Lower leg skin (tissue), 3 donors: ENCODE measurements around the gene IL17RC.

Experiments used
- POLR2A ChIP-seq, 2 donors: fragments of 450-650 bp; IDR thresholded peaks; one replicate each; pipeline ENCODE4 v1.6.1; 2016 to 2017; ENCODE audit warnings: antibody characterized with exemption in 2 of 2, mild to moderate bottlenecking in 1 of 2, moderate library complexity in 1 of 2
- TF ChIP-seq, protein P1 (sequence below), 3 donors: fragments of 450-650 bp; IDR thresholded peaks; one replicate each; pipeline ENCODE4 v1.5.1; 2016; ENCODE audit warnings: antibody characterized with exemption in 3 of 3, mild to moderate bottlenecking in 3 of 3, moderate library complexity in 2 of 3

DNA sequence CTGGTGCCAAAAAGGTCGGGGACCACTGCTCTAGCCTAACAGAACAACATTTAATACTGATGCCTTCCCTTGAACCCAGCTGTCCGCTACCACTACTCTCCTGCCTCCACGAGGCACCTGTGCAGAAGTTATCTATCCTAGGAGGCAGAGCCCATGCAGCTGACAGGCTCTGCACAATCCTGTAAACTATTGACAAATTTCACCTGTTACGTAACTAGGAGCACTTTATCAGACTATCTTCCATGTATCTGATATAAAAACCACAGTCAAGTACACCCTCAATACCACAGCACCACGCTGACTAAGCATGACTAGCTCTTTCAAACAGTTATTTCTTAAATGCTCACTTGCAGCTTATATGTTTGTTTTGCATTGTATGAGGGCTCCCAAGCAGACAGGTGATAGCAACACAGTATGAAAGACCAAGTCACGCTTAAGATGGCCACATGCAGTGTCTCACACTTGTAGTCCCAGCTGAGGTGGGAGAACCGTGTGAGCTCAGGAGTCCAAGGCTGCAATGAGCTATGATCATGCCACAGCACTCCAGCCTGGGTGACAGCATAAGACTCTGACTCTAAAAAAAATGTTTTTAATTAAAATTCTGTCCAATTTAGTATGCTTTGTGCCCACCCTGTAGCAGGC is 4.5 kb upstream of the IL17RC start:
- no peak for TF ChIP-seq POLR2A (IDR thresholded peaks at IDR 0.05)
- TF ChIP-seq, protein P1, sequence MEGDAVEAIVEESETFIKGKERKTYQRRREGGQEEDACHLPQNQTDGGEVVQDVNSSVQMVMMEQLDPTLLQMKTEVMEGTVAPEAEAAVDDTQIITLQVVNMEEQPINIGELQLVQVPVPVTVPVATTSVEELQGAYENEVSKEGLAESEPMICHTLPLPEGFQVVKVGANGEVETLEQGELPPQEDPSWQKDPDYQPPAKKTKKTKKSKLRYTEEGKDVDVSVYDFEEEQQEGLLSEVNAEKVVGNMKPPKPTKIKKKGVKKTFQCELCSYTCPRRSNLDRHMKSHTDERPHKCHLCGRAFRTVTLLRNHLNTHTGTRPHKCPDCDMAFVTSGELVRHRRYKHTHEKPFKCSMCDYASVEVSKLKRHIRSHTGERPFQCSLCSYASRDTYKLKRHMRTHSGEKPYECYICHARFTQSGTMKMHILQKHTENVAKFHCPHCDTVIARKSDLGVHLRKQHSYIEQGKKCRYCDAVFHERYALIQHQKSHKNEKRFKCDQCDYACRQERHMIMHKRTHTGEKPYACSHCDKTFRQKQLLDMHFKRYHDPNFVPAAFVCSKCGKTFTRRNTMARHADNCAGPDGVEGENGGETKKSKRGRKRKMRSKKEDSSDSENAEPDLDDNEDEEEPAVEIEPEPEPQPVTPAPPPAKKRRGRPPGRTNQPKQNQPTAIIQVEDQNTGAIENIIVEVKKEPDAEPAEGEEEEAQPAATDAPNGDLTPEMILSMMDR (IDR thresholded peaks at IDR 0.05) = no peak
